WTC11 (cell line): ENCODE data around the gene ZNF76. TPM values are rescaled to one million over a fixed set of nuclear protein-coding genes. Genes with fewer than 3 reads are reported as not detected.

Source experiments
- ATAC-seq: fragments of 200-7000 bp; cut with Tn5 transposase; 2 replicates; pipeline ENCODE4 v1.10.0; 2021; ENCODE audit warnings: mild to moderate bottlenecking, moderate library complexity
- CTCF ChIA-PET: fragments of 300-600 bp; sonication (Branson Sonifier 250); formaldehyde crosslinking; loops from one replicate; lab custom pipeline; 2021; ENCODE audit warnings: antibody characterized with exemption; lab: Charles Lee
- POLR2A ChIA-PET: fragments of 350-600 bp; sonication (Branson Sonifier 250); formaldehyde crosslinking; loops from one replicate; lab custom pipeline; 2021; ENCODE audit warnings: antibody characterized with exemption; lab: Charles Lee
- DNase-seq: peaks from one replicate; pipeline ENCODE4 v3.0.0; 2021; ENCODE audit warnings: low spot score
- H3K27ac Mint-ChIP-seq: 2 replicates; pipeline ENCODE4 v1.8.0; 2021; ENCODE audit warnings: mixed read lengths
- H3K27me3 Mint-ChIP-seq: 2 replicates; pipeline ENCODE4 v1.8.0; 2021; ENCODE audit warnings: low read depth, mild to moderate bottlenecking, moderate library complexity, mixed read lengths
- H3K36me3 Mint-ChIP-seq: 2 replicates; pipeline ENCODE4 v1.8.0; 2021; ENCODE audit warnings: mixed read lengths
- H3K4me1 Mint-ChIP-seq: 2 replicates; pipeline ENCODE4 v1.8.0; 2022; ENCODE audit warnings: mixed read lengths
- H3K4me3 Mint-ChIP-seq: 2 replicates; pipeline ENCODE4 v1.8.0; 2021; ENCODE audit warnings: mild to moderate bottlenecking, moderate library complexity, mixed read lengths
- H3K9me3 Mint-ChIP-seq: 2 replicates; pipeline ENCODE4 v1.8.0; 2021; ENCODE audit warnings: mixed read lengths
- CBFB ChIP-seq: sonication (generic); formaldehyde crosslinking; IDR thresholded peaks from 2 replicates; pipeline ENCODE4 v1.8.1; 2022; ENCODE audit warnings: mild to moderate bottlenecking, low read depth, missing genetic modification reagents
- CREM ChIP-seq: sonication (generic); formaldehyde crosslinking; IDR thresholded peaks from 2 replicates; pipeline ENCODE4 v1.8.1; 2022; ENCODE audit warnings: mild to moderate bottlenecking, missing genetic modification reagents, moderate library complexity
- GRHL2 ChIP-seq: fragments of 250-450 bp; sonication (Bioruptor Pico); IDR thresholded peaks from 2 replicates; pipeline ENCODE4 v1.8.0; 2022; ENCODE audit warnings: mild to moderate bottlenecking, moderate library complexity; ENCODE audit not compliant: insufficient replicate concordance, severe bottlenecking
- IRF2 ChIP-seq: sonication (generic); formaldehyde crosslinking; IDR thresholded peaks from 2 replicates; pipeline ENCODE4 v1.8.0; 2022; ENCODE audit warnings: low read depth, missing genetic modification reagents, borderline replicate concordance
- KAT7 ChIP-seq: sonication (generic); formaldehyde crosslinking; IDR thresholded peaks from 2 replicates; pipeline ENCODE4 v1.8.1; 2023; ENCODE audit warnings: missing genetic modification reagents, mild to moderate bottlenecking, borderline replicate concordance
- NFATC4 ChIP-seq: fragments of 250-450 bp; sonication (Bioruptor Pico); IDR thresholded peaks from 2 replicates; pipeline ENCODE4 v1.9.0; 2021; ENCODE audit warnings: mild to moderate bottlenecking
- NR3C1 ChIP-seq: sonication (generic); formaldehyde crosslinking; conservative IDR thresholded peaks from 2 replicates; pipeline ENCODE4 v1.8.1; 2023; ENCODE audit warnings: low read depth, mild to moderate bottlenecking, missing genetic modification reagents
- ZBTB21 ChIP-seq: sonication (generic); formaldehyde crosslinking; IDR thresholded peaks from 2 replicates; pipeline ENCODE4 v1.8.1; 2023; ENCODE audit warnings: mild to moderate bottlenecking, missing genetic modification reagents, borderline replicate concordance
- ZNF219 ChIP-seq: sonication (generic); formaldehyde crosslinking; IDR thresholded peaks from 2 replicates; pipeline ENCODE4 v1.8.0; 2023; ENCODE audit warnings: missing genetic modification reagents, mild to moderate bottlenecking, borderline replicate concordance
- ZNF263 ChIP-seq: sonication (generic); formaldehyde crosslinking; IDR thresholded peaks from 2 replicates; pipeline ENCODE4 v1.8.1; 2022; ENCODE audit warnings: low read depth, mild to moderate bottlenecking, moderate library complexity, missing genetic modification reagents
- total RNA-seq: library from RNA; stranded (reverse); gene quantifications from 3 replicates; pipeline ENCODE4 v1.2.3, GENCODE V29; 2021
- TF ChIP-seq, protein P1 (sequence below): sonication (generic); formaldehyde crosslinking; IDR thresholded peaks from 2 replicates; pipeline ENCODE4 v1.8.1; 2023; ENCODE audit warnings: mild to moderate bottlenecking, missing genetic modification reagents, moderate library complexity
- TF ChIP-seq, protein P2 (sequence below): sonication (generic); formaldehyde crosslinking; IDR thresholded peaks from 2 replicates; pipeline ENCODE4 v1.8.0; 2022; ENCODE audit warnings: mild to moderate bottlenecking, missing genetic modification reagents
- TF ChIP-seq, protein P3 (sequence below): fragments of 250-450 bp; sonication (Bioruptor Pico); IDR thresholded peaks from 2 replicates; pipeline ENCODE4 v1.9.0; 2021; ENCODE audit warnings: mild to moderate bottlenecking, borderline replicate concordance
- TF ChIP-seq, protein P4 (sequence below): sonication (generic); formaldehyde crosslinking; IDR thresholded peaks from 2 replicates; pipeline ENCODE4 v1.8.0; 2022; ENCODE audit warnings: mild to moderate bottlenecking, missing genetic modification reagents
- TF ChIP-seq, protein P5 (sequence below): fragments of 200-600 bp; IDR thresholded peaks from 2 replicates; pipeline ENCODE4 v1.8.0; 2022; ENCODE audit warnings: antibody characterized with exemption
- TF ChIP-seq, protein P6 (sequence below): sonication (generic); formaldehyde crosslinking; IDR thresholded peaks from 2 replicates; pipeline ENCODE4 v1.8.0; 2023; ENCODE audit warnings: missing genetic modification reagents
- TF ChIP-seq, protein P7 (sequence below): sonication (generic); formaldehyde crosslinking; conservative IDR thresholded peaks from 2 replicates; pipeline ENCODE4 v1.8.1; 2022; ENCODE audit warnings: mild to moderate bottlenecking, missing genetic modification reagents

The ZNF76 gene
- total RNA-seq, 1 experiment from 2014 or later, result 25.8 TPM

DNA sequence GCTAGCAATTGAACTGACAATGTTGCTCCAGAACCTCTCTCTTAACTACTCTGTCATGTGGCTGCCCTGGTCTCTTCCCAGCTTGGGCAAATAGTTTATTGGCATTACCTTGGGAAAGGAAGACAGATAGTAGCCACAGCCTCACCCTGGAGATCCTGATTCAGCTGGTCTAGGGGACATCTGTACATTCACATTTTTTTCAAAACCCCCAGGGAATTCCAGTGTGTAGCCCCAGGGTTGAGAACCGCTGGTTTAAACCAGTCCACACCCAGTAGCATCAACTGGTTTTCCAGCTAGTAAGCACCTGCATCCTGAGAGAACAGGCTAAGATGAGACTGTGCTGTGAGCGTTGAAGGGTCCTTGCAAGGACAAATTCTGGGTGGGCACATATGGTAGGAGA is 36.1 kb upstream of the ZNF76 start:
- Mint-ChIP-seq H3K9me3 (no peaks in the 10 kb centered on the region), H3K4me1 (0 out of 2 replicates have a peak, but pooled peaks cover 3% of the 10 kb centered on the region), H3K36me3 (no peaks in the 10 kb centered on the region), H3K27me3 (peaks cover 69% of the 10 kb centered on the region), H3K27ac (no peak overlapping the region), H3K4me3 (no peak overlapping the region)
- TF ChIP-seq IRF2 (no peak), ZNF219 (CRISPR knock-in tag) (no peak)
- DNase-seq (no peak), ATAC-seq (no peak)
- CTCF ChIA-PET, result interaction anchor here (0.9 to 7.2 kb wide), 4 partner anchors 16 to 41 kb away, joined by 3 to 40 read pairs (median 3); no protein-coding TSS in a partner anchor
- POLR2A ChIA-PET, result no interaction called here

DNA sequence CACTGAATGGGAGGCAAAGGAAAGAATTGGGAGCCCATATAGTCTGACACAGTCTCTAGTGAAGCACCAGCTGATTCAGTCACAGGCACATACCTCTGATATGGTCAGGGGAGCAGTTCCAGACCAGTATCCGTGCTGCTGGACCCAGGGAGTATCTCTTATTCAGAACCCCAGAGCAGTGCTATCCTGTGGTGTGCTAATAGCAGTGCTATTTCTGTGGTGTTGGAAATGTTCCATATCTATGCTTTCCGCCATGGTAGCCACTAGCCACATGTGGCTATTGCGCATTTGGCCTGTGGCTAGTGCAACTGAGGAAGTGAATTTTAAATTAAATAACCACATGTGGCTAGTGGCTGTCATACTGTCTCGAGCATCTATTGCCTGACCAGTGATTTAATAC is 34.8 kb upstream of the ZNF76 start:
- no peak for DNase-seq
- Mint-ChIP-seq H3K27ac (no peak overlapping the region), H3K4me3 (no peak overlapping the region), H3K36me3 (no peaks in the 10 kb centered on the region)
- CTCF ChIA-PET, result interaction anchor here (7.2 kb wide), 1 partner anchor 15 kb away, joined by 40 read pairs; no protein-coding TSS in a partner anchor
- TF ChIP-seq ZNF263 (CRISPR knock-in tag), result no peak
- no peak for TF ChIP-seq NR3C1 (CRISPR knock-in tag)
- TF ChIP-seq, protein P1, sequence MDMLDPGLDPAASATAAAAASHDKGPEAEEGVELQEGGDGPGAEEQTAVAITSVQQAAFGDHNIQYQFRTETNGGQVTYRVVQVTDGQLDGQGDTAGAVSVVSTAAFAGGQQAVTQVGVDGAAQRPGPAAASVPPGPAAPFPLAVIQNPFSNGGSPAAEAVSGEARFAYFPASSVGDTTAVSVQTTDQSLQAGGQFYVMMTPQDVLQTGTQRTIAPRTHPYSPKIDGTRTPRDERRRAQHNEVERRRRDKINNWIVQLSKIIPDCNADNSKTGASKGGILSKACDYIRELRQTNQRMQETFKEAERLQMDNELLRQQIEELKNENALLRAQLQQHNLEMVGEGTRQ (CRISPR knock-in tag), result no peak
- TF ChIP-seq, protein P2, sequence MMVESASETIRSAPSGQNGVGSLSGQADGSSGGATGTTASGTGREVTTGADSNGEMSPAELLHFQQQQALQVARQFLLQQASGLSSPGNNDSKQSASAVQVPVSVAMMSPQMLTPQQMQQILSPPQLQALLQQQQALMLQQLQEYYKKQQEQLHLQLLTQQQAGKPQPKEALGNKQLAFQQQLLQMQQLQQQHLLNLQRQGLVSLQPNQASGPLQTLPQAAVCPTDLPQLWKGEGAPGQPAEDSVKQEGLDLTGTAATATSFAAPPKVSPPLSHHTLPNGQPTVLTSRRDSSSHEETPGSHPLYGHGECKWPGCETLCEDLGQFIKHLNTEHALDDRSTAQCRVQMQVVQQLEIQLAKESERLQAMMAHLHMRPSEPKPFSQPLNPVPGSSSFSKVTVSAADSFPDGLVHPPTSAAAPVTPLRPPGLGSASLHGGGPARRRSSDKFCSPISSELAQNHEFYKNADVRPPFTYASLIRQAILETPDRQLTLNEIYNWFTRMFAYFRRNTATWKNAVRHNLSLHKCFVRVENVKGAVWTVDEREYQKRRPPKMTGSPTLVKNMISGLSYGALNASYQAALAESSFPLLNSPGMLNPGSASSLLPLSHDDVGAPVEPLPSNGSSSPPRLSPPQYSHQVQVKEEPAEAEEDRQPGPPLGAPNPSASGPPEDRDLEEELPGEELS (CRISPR knock-in tag), result no peak
- no peak for TF ChIP-seq CREM (CRISPR knock-in tag)
- no peak for TF ChIP-seq CBFB (CRISPR knock-in tag)
- no peak for TF ChIP-seq ZBTB21
- no peak for TF ChIP-seq GRHL2 (CRISPR knock-in tag)
- TF ChIP-seq, all 79 proteins: peak for 0
- POLR2A ChIA-PET, result no interaction called here
- Mint-ChIP-seq H3K9me3 (no peaks in the 10 kb centered on the region), H3K27me3 (peaks cover 60% of the 10 kb centered on the region), H3K4me1 (0 out of 2 replicates have a peak, but pooled peaks cover 3% of the 10 kb centered on the region)
- ATAC-seq, result no peak

DNA sequence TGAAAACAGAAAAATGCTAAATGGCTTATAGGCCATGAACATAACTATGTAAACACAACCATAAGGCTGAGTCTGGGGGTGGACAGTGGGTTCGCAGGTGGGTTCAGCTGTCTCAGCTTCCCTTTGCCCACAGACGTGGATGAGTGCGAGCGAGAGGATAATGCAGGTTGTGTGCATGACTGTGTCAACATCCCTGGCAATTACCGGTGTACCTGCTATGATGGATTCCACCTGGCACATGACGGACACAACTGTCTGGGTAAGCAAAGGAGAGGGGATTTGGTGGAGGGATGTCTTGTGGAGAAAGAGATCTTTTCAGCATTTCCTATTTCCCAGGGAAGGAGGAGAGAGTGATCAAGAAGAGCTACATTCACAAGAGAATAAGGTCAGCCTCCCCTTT is 31.1 kb upstream of the ZNF76 start:
- POLR2A ChIA-PET, result interaction anchor here (1.1 to 1.2 kb wide), 2 partner anchors 10 to 15 kb away, joined by 3 read pairs; partner anchors contain the start of gene SCUBE3
- ATAC-seq, result no peak
- no peak overlapping the region for H3K4me3 Mint-ChIP-seq
- CTCF ChIA-PET, result interaction anchor here (0.8 to 1.3 kb wide), 3 partner anchors 10 to 23 kb away, joined by 3 to 9 read pairs (median 3); no protein-coding TSS in a partner anchor
- H3K4me1 Mint-ChIP-seq, result no peaks in the 10 kb centered on the region
- no peak for DNase-seq
- no peak overlapping the region for H3K27ac Mint-ChIP-seq
- H3K9me3 Mint-ChIP-seq, result no peaks in the 10 kb centered on the region
- no peaks in the 10 kb centered on the region for H3K36me3 Mint-ChIP-seq
- peaks cover 43% of the 10 kb centered on the region for H3K27me3 Mint-ChIP-seq
- no peak for TF ChIP-seq IRF2
- TF ChIP-seq, protein P2 (CRISPR knock-in tag), result no peak
- TF ChIP-seq KAT7 (CRISPR knock-in tag), result no peak
- TF ChIP-seq, protein P3, sequence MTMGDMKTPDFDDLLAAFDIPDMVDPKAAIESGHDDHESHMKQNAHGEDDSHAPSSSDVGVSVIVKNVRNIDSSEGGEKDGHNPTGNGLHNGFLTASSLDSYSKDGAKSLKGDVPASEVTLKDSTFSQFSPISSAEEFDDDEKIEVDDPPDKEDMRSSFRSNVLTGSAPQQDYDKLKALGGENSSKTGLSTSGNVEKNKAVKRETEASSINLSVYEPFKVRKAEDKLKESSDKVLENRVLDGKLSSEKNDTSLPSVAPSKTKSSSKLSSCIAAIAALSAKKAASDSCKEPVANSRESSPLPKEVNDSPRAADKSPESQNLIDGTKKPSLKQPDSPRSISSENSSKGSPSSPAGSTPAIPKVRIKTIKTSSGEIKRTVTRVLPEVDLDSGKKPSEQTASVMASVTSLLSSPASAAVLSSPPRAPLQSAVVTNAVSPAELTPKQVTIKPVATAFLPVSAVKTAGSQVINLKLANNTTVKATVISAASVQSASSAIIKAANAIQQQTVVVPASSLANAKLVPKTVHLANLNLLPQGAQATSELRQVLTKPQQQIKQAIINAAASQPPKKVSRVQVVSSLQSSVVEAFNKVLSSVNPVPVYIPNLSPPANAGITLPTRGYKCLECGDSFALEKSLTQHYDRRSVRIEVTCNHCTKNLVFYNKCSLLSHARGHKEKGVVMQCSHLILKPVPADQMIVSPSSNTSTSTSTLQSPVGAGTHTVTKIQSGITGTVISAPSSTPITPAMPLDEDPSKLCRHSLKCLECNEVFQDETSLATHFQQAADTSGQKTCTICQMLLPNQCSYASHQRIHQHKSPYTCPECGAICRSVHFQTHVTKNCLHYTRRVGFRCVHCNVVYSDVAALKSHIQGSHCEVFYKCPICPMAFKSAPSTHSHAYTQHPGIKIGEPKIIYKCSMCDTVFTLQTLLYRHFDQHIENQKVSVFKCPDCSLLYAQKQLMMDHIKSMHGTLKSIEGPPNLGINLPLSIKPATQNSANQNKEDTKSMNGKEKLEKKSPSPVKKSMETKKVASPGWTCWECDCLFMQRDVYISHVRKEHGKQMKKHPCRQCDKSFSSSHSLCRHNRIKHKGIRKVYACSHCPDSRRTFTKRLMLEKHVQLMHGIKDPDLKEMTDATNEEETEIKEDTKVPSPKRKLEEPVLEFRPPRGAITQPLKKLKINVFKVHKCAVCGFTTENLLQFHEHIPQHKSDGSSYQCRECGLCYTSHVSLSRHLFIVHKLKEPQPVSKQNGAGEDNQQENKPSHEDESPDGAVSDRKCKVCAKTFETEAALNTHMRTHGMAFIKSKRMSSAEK (CRISPR knock-in tag), result no peak
- TF ChIP-seq, protein P4, sequence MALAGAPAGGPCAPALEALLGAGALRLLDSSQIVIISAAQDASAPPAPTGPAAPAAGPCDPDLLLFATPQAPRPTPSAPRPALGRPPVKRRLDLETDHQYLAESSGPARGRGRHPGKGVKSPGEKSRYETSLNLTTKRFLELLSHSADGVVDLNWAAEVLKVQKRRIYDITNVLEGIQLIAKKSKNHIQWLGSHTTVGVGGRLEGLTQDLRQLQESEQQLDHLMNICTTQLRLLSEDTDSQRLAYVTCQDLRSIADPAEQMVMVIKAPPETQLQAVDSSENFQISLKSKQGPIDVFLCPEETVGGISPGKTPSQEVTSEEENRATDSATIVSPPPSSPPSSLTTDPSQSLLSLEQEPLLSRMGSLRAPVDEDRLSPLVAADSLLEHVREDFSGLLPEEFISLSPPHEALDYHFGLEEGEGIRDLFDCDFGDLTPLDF, result no peak
- TF ChIP-seq GRHL2 (CRISPR knock-in tag), result no peak
- TF ChIP-seq, protein P5, sequence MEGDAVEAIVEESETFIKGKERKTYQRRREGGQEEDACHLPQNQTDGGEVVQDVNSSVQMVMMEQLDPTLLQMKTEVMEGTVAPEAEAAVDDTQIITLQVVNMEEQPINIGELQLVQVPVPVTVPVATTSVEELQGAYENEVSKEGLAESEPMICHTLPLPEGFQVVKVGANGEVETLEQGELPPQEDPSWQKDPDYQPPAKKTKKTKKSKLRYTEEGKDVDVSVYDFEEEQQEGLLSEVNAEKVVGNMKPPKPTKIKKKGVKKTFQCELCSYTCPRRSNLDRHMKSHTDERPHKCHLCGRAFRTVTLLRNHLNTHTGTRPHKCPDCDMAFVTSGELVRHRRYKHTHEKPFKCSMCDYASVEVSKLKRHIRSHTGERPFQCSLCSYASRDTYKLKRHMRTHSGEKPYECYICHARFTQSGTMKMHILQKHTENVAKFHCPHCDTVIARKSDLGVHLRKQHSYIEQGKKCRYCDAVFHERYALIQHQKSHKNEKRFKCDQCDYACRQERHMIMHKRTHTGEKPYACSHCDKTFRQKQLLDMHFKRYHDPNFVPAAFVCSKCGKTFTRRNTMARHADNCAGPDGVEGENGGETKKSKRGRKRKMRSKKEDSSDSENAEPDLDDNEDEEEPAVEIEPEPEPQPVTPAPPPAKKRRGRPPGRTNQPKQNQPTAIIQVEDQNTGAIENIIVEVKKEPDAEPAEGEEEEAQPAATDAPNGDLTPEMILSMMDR, result no peak
- no peak for TF ChIP-seq NFATC4 (CRISPR knock-in tag)
- TF ChIP-seq, protein P6, sequence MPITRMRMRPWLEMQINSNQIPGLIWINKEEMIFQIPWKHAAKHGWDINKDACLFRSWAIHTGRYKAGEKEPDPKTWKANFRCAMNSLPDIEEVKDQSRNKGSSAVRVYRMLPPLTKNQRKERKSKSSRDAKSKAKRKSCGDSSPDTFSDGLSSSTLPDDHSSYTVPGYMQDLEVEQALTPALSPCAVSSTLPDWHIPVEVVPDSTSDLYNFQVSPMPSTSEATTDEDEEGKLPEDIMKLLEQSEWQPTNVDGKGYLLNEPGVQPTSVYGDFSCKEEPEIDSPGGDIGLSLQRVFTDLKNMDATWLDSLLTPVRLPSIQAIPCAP (CRISPR knock-in tag), result no peak
- TF ChIP-seq, protein P7, sequence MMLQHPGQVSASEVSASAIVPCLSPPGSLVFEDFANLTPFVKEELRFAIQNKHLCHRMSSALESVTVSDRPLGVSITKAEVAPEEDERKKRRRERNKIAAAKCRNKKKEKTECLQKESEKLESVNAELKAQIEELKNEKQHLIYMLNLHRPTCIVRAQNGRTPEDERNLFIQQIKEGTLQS, result no peak
